SK-MEL-5 (cell line): ENCODE data around the gene FAM180A. TPM values are rescaled to one million over a fixed set of nuclear protein-coding genes. Genes with fewer than 3 reads are reported as not detected.

Experiments used
- DNase-seq: peaks from one replicate; pipeline ENCODE4 v3.0.0-alpha.2; 2016; ENCODE audit warnings: low read depth, low spot score
- in situ Hi-C: cut with HindIII; loops from 2 replicates; pipeline ENCODE4 v1.10.0; 2016; ENCODE audit warnings: low sequenced_read_pairs, high pct_unique_total_duplicates, low pct_unique_long_range_greater_than_20kb
- total RNA-seq: library from RNA; depleted of rRNA; stranded (reverse); fragments of >200 nt; shearing (Covaris generic); gene quantifications from 2 replicates; pipeline ENCODE4 v1.2.3, GENCODE V29; 2014

FAM180A gene
- total RNA-seq, 1 experiment from 2014 or later, result not detected

GRCh38 chr7:135774284-135774683, 25.7 kb upstream of the FAM180A start:
- DNase-seq, result no peak
- in situ Hi-C loops, result no loop called here

- in situ Hi-C loops, result no loop called here
- DNase-seq, result no peak
These were observed 24.9 kb upstream of the FAM180A start for GRCh38 chr7:135773464-135773863.

GRCh38 chr7:135772639-135773222, 24.1 kb upstream of the FAM180A start:
- no peak for DNase-seq

GRCh38 chr7:135771961-135772638, 23.5 kb upstream of the FAM180A start:
- in situ Hi-C loops, result no loop called here
- peak; percentile 20 for DNase-seq

More at GRCh38 chr7:135772639-135773222, 24.1 kb upstream of the FAM180A start:
- in situ Hi-C loops, result no loop called here

GRCh38 chr7:135771051-135771450, 22.4 kb upstream of the FAM180A start:
- no peak for DNase-seq
- in situ Hi-C loops, result no loop called here

GRCh38 chr7:135770139-135770710, 21.6 kb upstream of the FAM180A start:
- in situ Hi-C loops, result no loop called here
- DNase-seq, result no peak

- in situ Hi-C loops, result no loop called here
- DNase-seq, result no peak
These were observed 20.6 kb upstream of the FAM180A start for GRCh38 chr7:135769005-135769802.

- in situ Hi-C loops, result no loop called here
- DNase-seq, result no peak
These were observed 19.9 kb upstream of the FAM180A start for GRCh38 chr7:135768467-135768866.

GRCh38 chr7:135768064-135768463, 19.5 kb upstream of the FAM180A start:
- DNase-seq, result no peak
- in situ Hi-C loops, result no loop called here

GRCh38 chr7:135763261-135763660, 14.6 kb upstream of the FAM180A start:
- in situ Hi-C loops, result no loop called here
- no peak for DNase-seq

GRCh38 chr7:135761751-135762488, 13.3 kb upstream of the FAM180A start:
- DNase-seq, result no peak
- in situ Hi-C loops, result no loop called here

GRCh38 chr7:135759532-135759931, 10.9 kb upstream of the FAM180A start:
- DNase-seq, result no peak

GRCh38 chr7:135758531-135758932, 9.9 kb upstream of the FAM180A start:
- no peak for DNase-seq
- in situ Hi-C loops, result no loop called here

More at GRCh38 chr7:135759532-135759931, 10.9 kb upstream of the FAM180A start:
- in situ Hi-C loops, result no loop called here

GRCh38 chr7:135757719-135758411, 9.3 kb upstream of the FAM180A start:
- DNase-seq, result no peak
- in situ Hi-C loops, result no loop called here

- no peak for DNase-seq
- in situ Hi-C loops, result no loop called here
These were observed 7.6 kb upstream of the FAM180A start for GRCh38 chr7:135756191-135756590.

- DNase-seq, result no peak
- in situ Hi-C loops, result no loop called here
These were observed 6.7 kb upstream of the FAM180A start for GRCh38 chr7:135755351-135755753.
